Right lobe of liver (tissue), 4 donors: ENCODE data around the gene FBXO27.

Source experiments
- POLR2A ChIP-seq: fragments of 450-650 bp; IDR thresholded peaks from one replicate; pipeline ENCODE4 v1.6.1; 2017; ENCODE audit warnings: antibody characterized with exemption, mild to moderate bottlenecking
- TF ChIP-seq, protein P1 (sequence below), 4 donors: fragments of 200-600 bp in 3 of 4; fragments of 450-650 bp in 1 of 4; IDR thresholded peaks; one replicate each; pipeline versions ENCODE4 v1.5.1 to v1.8.0; 2016 to 2022; ENCODE audit warnings: antibody characterized with exemption in 4 of 4, mild to moderate bottlenecking in 2 of 4
- donor health status: DM: no; HTN: no; CAD: no.
- donor health status: DM: no; HTN: no; CAD: no.
- donor health status: DM: no; HTN: yes; CAD: no.

DNA sequence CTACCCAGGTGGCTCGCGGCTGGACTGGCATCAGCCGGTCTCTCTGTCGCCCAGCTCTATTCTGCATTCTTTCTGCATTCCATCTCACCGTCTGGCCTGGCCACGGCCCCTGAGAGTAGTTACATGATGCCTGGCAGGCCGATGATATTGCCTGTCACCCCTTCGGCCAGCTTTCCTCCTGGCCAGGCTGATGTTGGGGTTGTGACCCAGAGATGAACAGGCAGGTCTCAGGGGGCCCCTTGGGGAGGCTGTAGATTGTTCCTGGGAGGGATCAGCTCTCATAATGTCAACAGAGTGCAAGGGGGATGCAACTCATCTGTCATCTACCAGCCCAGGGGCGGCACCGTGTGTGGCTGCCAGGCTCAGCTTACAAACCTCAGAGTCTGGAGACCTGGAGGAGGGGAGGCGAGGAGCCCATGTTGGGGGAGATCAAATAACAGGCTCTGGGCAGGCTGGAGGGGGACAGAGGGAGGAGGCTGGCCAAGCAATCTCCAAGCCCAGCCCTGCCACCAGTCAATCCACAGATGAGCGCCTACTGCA is 43.2 kb downstream of the FBXO27 start:
- TF ChIP-seq, protein P1, sequence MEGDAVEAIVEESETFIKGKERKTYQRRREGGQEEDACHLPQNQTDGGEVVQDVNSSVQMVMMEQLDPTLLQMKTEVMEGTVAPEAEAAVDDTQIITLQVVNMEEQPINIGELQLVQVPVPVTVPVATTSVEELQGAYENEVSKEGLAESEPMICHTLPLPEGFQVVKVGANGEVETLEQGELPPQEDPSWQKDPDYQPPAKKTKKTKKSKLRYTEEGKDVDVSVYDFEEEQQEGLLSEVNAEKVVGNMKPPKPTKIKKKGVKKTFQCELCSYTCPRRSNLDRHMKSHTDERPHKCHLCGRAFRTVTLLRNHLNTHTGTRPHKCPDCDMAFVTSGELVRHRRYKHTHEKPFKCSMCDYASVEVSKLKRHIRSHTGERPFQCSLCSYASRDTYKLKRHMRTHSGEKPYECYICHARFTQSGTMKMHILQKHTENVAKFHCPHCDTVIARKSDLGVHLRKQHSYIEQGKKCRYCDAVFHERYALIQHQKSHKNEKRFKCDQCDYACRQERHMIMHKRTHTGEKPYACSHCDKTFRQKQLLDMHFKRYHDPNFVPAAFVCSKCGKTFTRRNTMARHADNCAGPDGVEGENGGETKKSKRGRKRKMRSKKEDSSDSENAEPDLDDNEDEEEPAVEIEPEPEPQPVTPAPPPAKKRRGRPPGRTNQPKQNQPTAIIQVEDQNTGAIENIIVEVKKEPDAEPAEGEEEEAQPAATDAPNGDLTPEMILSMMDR (IDR thresholded peaks at IDR 0.05) = no peak
- no peak for TF ChIP-seq POLR2A
